CD4-positive, alpha-beta T cell (primary cell): ENCODE data around the gene OLFM2. TPM values are rescaled to one million over a fixed set of nuclear protein-coding genes. Genes with fewer than 3 reads are reported as not detected.

ENCODE experiments used
- ATAC-seq: fragments of 200-7000 bp; cut with Tn5 transposase; one replicate; pipeline ENCODE4 v1.10.0; 2022; ENCODE audit warnings: mild to moderate bottlenecking; ENCODE audit not compliant: poor library complexity
- CTCF ChIA-PET: fragments of 350-600 bp; sonication (Branson Sonifier 250); formaldehyde crosslinking; loops from one replicate; lab custom pipeline; 2021; ENCODE audit warnings: antibody characterized with exemption, inconsistent platforms; lab: Charles Lee
- POLR2A ChIA-PET: fragments of 350-600 bp; sonication (Branson Sonifier 250); formaldehyde crosslinking; loops from one replicate; lab custom pipeline; 2021; ENCODE audit warnings: antibody characterized with exemption, inconsistent platforms; lab: Charles Lee
- DNase-seq, 14 experiments: peaks; one replicate each; pipeline ENCODE4 v3.0.0-alpha.2; 2013 to 2020; ENCODE audit warnings: mixed read lengths in 2 of 14
- H3K27ac ChIP-seq, 2 donors: one replicate each; pipeline versions ENCODE4 v1.5.1 to v1.7.0; 2013; ENCODE audit warnings: low read length in 2 of 2, low read depth in 1 of 2, mild to moderate bottlenecking in 1 of 2
- H3K27me3 ChIP-seq, 2 experiments: 1 replicate in 1 of 2; 2 replicates in 1 of 2; pipeline versions ENCODE4 v1.6.1 to v1.7.0; 2013; ENCODE audit warnings: low read length in 2 of 2, control low read depth in 1 of 2, mild to moderate bottlenecking in 1 of 2, moderate library complexity in 1 of 2; ENCODE audit not compliant: insufficient read depth in 2 of 2, control insufficient read depth in 1 of 2
- H3K36me3 ChIP-seq: one replicate; pipeline ENCODE4 v1.6.1; 2013; ENCODE audit warnings: low read length, control low read depth; ENCODE audit not compliant: insufficient read depth
- H3K4me1 ChIP-seq: one replicate; pipeline ENCODE4 v1.6.1; 2013; ENCODE audit warnings: low read length, control low read depth; ENCODE audit not compliant: insufficient read depth
- H3K4me3 ChIP-seq: one replicate; pipeline ENCODE4 v1.5.1; 2013; ENCODE audit warnings: mild to moderate bottlenecking, low read length, moderate library complexity
- H3K9me3 ChIP-seq, 2 experiments: 1 replicate in 1 of 2; 2 replicates in 1 of 2; pipeline versions ENCODE4 v1.6.1 to v1.7.0; 2013; ENCODE audit warnings: low read length in 2 of 2, mild to moderate bottlenecking in 2 of 2, control low read depth in 1 of 2, moderate library complexity in 1 of 2; ENCODE audit not compliant: control insufficient read depth in 1 of 2, insufficient read depth in 1 of 2
- H3K27ac Mint-ChIP-seq: one replicate; pipeline ENCODE4 v1.8.0; 2020; ENCODE audit warnings: mixed read lengths
- H3K27me3 Mint-ChIP-seq: one replicate; pipeline ENCODE4 v1.8.0; 2021; ENCODE audit warnings: mixed read lengths
- H3K36me3 Mint-ChIP-seq: one replicate; pipeline ENCODE4 v1.8.0; 2021; ENCODE audit warnings: low read depth, mixed read lengths
- H3K4me1 Mint-ChIP-seq: one replicate; pipeline ENCODE4 v1.8.0; 2021; ENCODE audit warnings: low read depth, mixed read lengths
- H3K4me3 Mint-ChIP-seq: one replicate; pipeline ENCODE4 v1.8.0; 2020; ENCODE audit warnings: mild to moderate bottlenecking, mixed read lengths
- H3K9me3 Mint-ChIP-seq: one replicate; pipeline ENCODE4 v1.8.0; 2020; ENCODE audit warnings: mixed read lengths
- intact Hi-C, 2 experiments: fragments of 100-400 bp; cut with DNase I in 1 of 2; cut with micrococcal nuclease in 1 of 2; formaldehyde crosslinking; loops; one replicate each; pipeline versions ENCODE4 v1.15.1 to v1.9.0; 2023 to 2025; cut with DNase I, micrococcal nuclease
- total RNA-seq, 174 experiments: library from RNA in 2 of 174; stranded (reverse) in 2 of 174; gene quantifications; one replicate each; pipeline ENCODE4 v1.2.3 and lab custom pipeline; 2021 to 2026
- TF ChIP-seq, protein P1 (sequence below): fragments of 200-600 bp; IDR thresholded peaks from one replicate; pipeline ENCODE4 v1.8.0; 2022; ENCODE audit warnings: antibody characterized with exemption, mild to moderate bottlenecking

The OLFM2 gene
- total RNA-seq, 2 experiments from 2014 or later = 4.1 to 4.8 TPM

GRCh38 chr19:9849791-9850190 is 86.5 kb downstream of the OLFM2 start:
- Mint-ChIP-seq H3K9me3 (no peaks in the 10 kb centered on the region), H3K36me3 (peaks cover 75% of the 10 kb centered on the region), H3K4me3 (no peak overlapping the region), H3K27ac (no peak overlapping the region), H3K4me1 (peaks cover 51% of the 10 kb centered on the region), H3K27me3 (no peaks in the 10 kb centered on the region)
- H3K9me3 ChIP-seq = no peaks in the 10 kb centered on the region
- intact Hi-C loops = loop anchor here in 1 of 2 experiments (2.0 to 10.0 kb wide), 3 partner anchors 15 to 375 kb away; no protein-coding TSS in a partner anchor
- CTCF ChIA-PET = no interaction called here
- TF ChIP-seq, protein P1, sequence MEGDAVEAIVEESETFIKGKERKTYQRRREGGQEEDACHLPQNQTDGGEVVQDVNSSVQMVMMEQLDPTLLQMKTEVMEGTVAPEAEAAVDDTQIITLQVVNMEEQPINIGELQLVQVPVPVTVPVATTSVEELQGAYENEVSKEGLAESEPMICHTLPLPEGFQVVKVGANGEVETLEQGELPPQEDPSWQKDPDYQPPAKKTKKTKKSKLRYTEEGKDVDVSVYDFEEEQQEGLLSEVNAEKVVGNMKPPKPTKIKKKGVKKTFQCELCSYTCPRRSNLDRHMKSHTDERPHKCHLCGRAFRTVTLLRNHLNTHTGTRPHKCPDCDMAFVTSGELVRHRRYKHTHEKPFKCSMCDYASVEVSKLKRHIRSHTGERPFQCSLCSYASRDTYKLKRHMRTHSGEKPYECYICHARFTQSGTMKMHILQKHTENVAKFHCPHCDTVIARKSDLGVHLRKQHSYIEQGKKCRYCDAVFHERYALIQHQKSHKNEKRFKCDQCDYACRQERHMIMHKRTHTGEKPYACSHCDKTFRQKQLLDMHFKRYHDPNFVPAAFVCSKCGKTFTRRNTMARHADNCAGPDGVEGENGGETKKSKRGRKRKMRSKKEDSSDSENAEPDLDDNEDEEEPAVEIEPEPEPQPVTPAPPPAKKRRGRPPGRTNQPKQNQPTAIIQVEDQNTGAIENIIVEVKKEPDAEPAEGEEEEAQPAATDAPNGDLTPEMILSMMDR = no peak
- POLR2A ChIA-PET = no interaction called here
- no peak for ATAC-seq
- H3K27ac ChIP-seq = no peak overlapping the region
- peaks cover 49% of the 10 kb centered on the region for H3K36me3 ChIP-seq
- peaks cover 34% of the 10 kb centered on the region for H3K4me1 ChIP-seq
- DNase-seq = no peak
- no peak overlapping the region for H3K4me3 ChIP-seq
- H3K27me3 ChIP-seq = no peaks in the 10 kb centered on the region

- Histone ChIP-seq H3K9me3 (peaks cover 0 to 4% of the 10 kb centered on the region in 2 experiments), H3K27ac (no peak overlapping the region), H3K27me3 (no peaks in the 10 kb centered on the region), H3K4me3 (no peak overlapping the region), H3K36me3 (peaks cover 57% of the 10 kb centered on the region), H3K4me1 (peaks cover 25% of the 10 kb centered on the region)
- CTCF ChIA-PET = no interaction called here
- Mint-ChIP-seq H3K36me3 (peaks cover 74% of the 10 kb centered on the region), H3K4me3 (no peak overlapping the region), H3K27me3 (no peaks in the 10 kb centered on the region), H3K4me1 (peaks cover 41% of the 10 kb centered on the region), H3K9me3 (no peaks in the 10 kb centered on the region), H3K27ac (no peak overlapping the region)
- DNase-seq (no peak), ATAC-seq (no peak)
- TF ChIP-seq, protein P1 = no peak
- intact Hi-C loops = loop anchor here (1.0 to 2.0 kb wide), 2 partner anchors 16 to 66 kb away; no protein-coding TSS in a partner anchor
- POLR2A ChIA-PET = no interaction called here
Observed at GRCh38 chr19:9848762-9849161, 87.6 kb downstream of the OLFM2 start.

GRCh38 chr19:9848060-9848459 is 88.3 kb downstream of the OLFM2 start:
- TF ChIP-seq, protein P1 = peak; percentile 71
- Mint-ChIP-seq H3K4me3 (no peak overlapping the region), H3K9me3 (no peaks in the 10 kb centered on the region), H3K27ac (no peak overlapping the region), H3K4me1 (peaks cover 34% of the 10 kb centered on the region), H3K27me3 (no peaks in the 10 kb centered on the region), H3K36me3 (peaks cover 74% of the 10 kb centered on the region)
- Histone ChIP-seq H3K36me3 (peaks cover 60% of the 10 kb centered on the region), H3K27ac (no peak overlapping the region), H3K9me3 (peaks cover 0 to 11% of the 10 kb centered on the region in 2 experiments), H3K4me3 (no peak overlapping the region), H3K27me3 (no peaks in the 10 kb centered on the region), H3K4me1 (peaks cover 25% of the 10 kb centered on the region)
- DNase-seq (peak in 13 of 14 experiments; percentile 27 to 73 (median 50)), ATAC-seq (peak; percentile 68)
- ChIA-PET CTCF (no interaction called here), POLR2A (no interaction called here)
- intact Hi-C loops = loop anchor here (1.0 to 2.0 kb wide), 2 partner anchors 17 to 66 kb away; no protein-coding TSS in a partner anchor
